Neuronal stem cell (in vitro differentiated cells): ENCODE results near the gene AFG1L.
A peak's percentile ranks its signal among the peaks of the same experiment; 100 is the strongest.

Source experiments
- DNase-seq: peaks from one replicate; pipeline ENCODE4 v3.0.0-alpha.2; 2013; ENCODE audit warnings: low spot score
- H2AFZ ChIP-seq: one replicate; pipeline ENCODE4 v1.6.1; 2013; ENCODE audit warnings: mild to moderate bottlenecking, low read length, inconsistent platforms
- H2AK5ac ChIP-seq: 2 replicates; pipeline ENCODE4 v1.6.1; 2013; ENCODE audit warnings: low read depth, mild to moderate bottlenecking, inconsistent platforms, low read length, moderate library complexity, mixed read lengths
- H2BK120ac ChIP-seq: 2 replicates; pipeline ENCODE4 v1.6.1; 2013; ENCODE audit warnings: low read depth, mild to moderate bottlenecking, inconsistent platforms, low read length, moderate library complexity, mixed read lengths
- H2BK12ac ChIP-seq: one replicate; pipeline ENCODE4 v1.6.1; 2013; ENCODE audit warnings: low read length, inconsistent platforms
- H2BK15ac ChIP-seq: 2 replicates; pipeline ENCODE4 v1.6.1; 2013; ENCODE audit warnings: mild to moderate bottlenecking, low read length, inconsistent platforms, mixed read lengths
- H2BK5ac ChIP-seq: one replicate; pipeline ENCODE4 v1.6.1; 2013; ENCODE audit warnings: inconsistent platforms, mild to moderate bottlenecking, low read length, moderate library complexity
- H3K14ac ChIP-seq: one replicate; pipeline ENCODE4 v1.6.1; 2013; ENCODE audit warnings: low read length, inconsistent platforms
- H3K18ac ChIP-seq: 2 replicates; pipeline ENCODE4 v1.6.1; 2013; ENCODE audit warnings: low read length, inconsistent platforms
- H3K23ac ChIP-seq: 2 replicates; pipeline ENCODE4 v1.6.1; 2013; ENCODE audit warnings: low read depth, mild to moderate bottlenecking, mixed read lengths, low read length, inconsistent platforms; ENCODE audit not compliant: poor library complexity
- H3K27ac ChIP-seq: replicated peaks from 3 replicates; pipeline ENCODE4 v1.5.1; 2013; ENCODE audit warnings: low read length, inconsistent platforms
- H3K27me3 ChIP-seq, 3 experiments: 2 replicates each; pipeline ENCODE4 v1.6.1; 2013; ENCODE audit warnings: low read length in 3 of 3, mild to moderate bottlenecking in 2 of 3, inconsistent platforms in 1 of 3, low read depth in 1 of 3, mixed read lengths in 1 of 3, moderate library complexity in 1 of 3; ENCODE audit not compliant: control insufficient read depth in 3 of 3, insufficient read depth in 3 of 3
- H3K36me3 ChIP-seq, 2 donors: replicated peaks in 1 of 2; 2 replicates each; pipeline ENCODE4 v1.6.1; 2013; ENCODE audit warnings: low read length in 2 of 2; ENCODE audit not compliant: control insufficient read depth in 2 of 2, insufficient read depth in 2 of 2
- H3K4ac ChIP-seq: 2 replicates; pipeline ENCODE4 v1.6.1; 2013; ENCODE audit warnings: inconsistent platforms, mild to moderate bottlenecking, low read length, moderate library complexity
- H3K4me1 ChIP-seq, 2 donors: 1 replicate in 1 of 2; 2 replicates in 1 of 2; pipeline ENCODE4 v1.6.1; 2013; ENCODE audit warnings: low read length in 2 of 2, low read depth in 1 of 2; ENCODE audit not compliant: control insufficient read depth in 2 of 2, insufficient read depth in 1 of 2
- H3K4me2 ChIP-seq: one replicate; pipeline ENCODE4 v1.6.1; 2013; ENCODE audit warnings: mild to moderate bottlenecking, low read length, inconsistent platforms; ENCODE audit not compliant: insufficient read depth, poor library complexity, severe bottlenecking
- H3K4me3 ChIP-seq, 2 donors: 2 replicates each; pipeline ENCODE4 v1.5.1; 2013; ENCODE audit warnings: low read length in 2 of 2, mild to moderate bottlenecking in 2 of 2, inconsistent platforms in 1 of 2, moderate library complexity in 1 of 2
- H3K79me1 ChIP-seq: one replicate; pipeline ENCODE4 v1.6.1; 2013; ENCODE audit warnings: low read depth, mild to moderate bottlenecking, inconsistent platforms, low read length, moderate library complexity
- H3K9ac ChIP-seq: one replicate; pipeline ENCODE4 v1.6.1; 2013; ENCODE audit warnings: mild to moderate bottlenecking, low read depth, low read length, inconsistent platforms; ENCODE audit not compliant: poor library complexity
- H3K9me3 ChIP-seq, 2 donors: replicated peaks in 1 of 2; 2 replicates each; pipeline versions ENCODE3 to v1.6.1; 2013; ENCODE audit warnings: low read length in 2 of 2, mild to moderate bottlenecking in 2 of 2, inconsistent platforms in 1 of 2, low read depth in 1 of 2, mixed read lengths in 1 of 2, moderate library complexity in 1 of 2; ENCODE audit not compliant: control insufficient read depth in 2 of 2, insufficient read depth in 1 of 2
- H4K8ac ChIP-seq: one replicate; pipeline ENCODE4 v1.6.1; 2013; ENCODE audit warnings: low read depth, mild to moderate bottlenecking, inconsistent platforms, low read length, moderate library complexity
- H4K91ac ChIP-seq: one replicate; pipeline ENCODE4 v1.6.1; 2013; ENCODE audit warnings: low read length, low read depth, mild to moderate bottlenecking, inconsistent platforms; ENCODE audit not compliant: poor library complexity
- whole genome bisulfite sequencing, 2 donors: extraction: QIAGEN DNeasy Blood & Tissue Kit; methylation state at CpG; one replicate each; pipeline ENCODE4 v1.1.7; 2013; ENCODE audit warnings: missing lambda C conversion rate in 2 of 2, mixed read lengths in 1 of 2; ENCODE audit not compliant: insufficient read length in 2 of 2, insufficient replicate concordance in 1 of 2; ENCODE audit errors: extremely low coverage in 2 of 2; 5-methylcytosine and 5-hydroxymethylcytosine counted together

AFG1L gene

DNA sequence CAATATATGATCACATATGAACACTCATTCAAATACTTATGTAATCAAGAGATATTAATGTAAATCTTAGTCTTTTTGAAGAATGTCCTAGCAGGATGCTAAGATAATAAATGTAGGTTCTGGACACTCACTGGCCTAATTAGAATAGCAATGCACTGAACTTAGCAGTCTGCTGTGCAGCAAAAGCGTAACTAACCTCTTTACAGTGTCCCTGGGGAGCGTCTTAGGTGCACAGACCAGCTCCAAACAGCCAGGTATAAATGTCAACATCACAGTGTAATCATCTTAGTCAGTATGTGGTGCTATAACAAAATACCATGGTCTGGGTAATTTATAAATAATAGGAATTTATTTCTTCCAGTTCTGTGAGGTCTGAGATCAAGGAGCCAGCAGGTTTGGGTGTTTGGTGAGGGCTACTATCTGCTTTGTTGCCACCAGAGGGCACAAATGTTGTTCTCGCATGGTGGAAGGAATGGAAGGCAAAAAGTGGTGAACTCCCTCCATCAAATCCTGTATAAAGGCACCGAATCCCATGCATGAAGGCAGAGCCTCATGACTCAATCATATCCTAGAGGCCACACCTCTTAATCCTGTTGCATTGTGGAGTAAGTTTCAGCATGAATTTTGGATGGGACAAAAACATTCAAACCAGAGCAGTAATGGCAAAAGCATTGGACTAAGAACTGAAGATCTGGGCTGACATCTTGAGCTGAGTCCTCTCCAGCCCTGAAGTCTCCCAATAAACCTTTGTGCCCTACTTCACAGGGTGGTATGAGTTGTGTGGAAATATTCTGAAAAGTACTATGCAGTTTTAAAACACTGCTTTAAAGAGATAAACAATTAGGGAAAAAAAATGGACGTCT is 224.1 kb downstream of the AFG1L start:
- Histone ChIP-seq H2BK5ac (no peak overlapping the region), H2AK5ac (no peak overlapping the region), H3K18ac (no peak overlapping the region), H3K4me2 (no peak overlapping the region), H3K27ac (no peak overlapping the region), H3K23ac (no peak overlapping the region), H2AFZ (no peak overlapping the region), H3K9me3 (no peaks in the 10 kb centered on the region), H3K4me1 (peaks cover 0 to 3% of the 10 kb centered on the region in 2 donors), H2BK120ac (no peak overlapping the region), H3K4me3 (no peak overlapping the region), H3K4ac (no peak overlapping the region), H2BK15ac (no peak overlapping the region), H3K27me3 (no peaks in the 10 kb centered on the region), H3K9ac (no peak overlapping the region), H3K14ac (no peak overlapping the region), H3K79me1 (no peaks in the 10 kb centered on the region), H4K91ac (no peak overlapping the region), H3K36me3 (peaks cover 0 to 5% of the 10 kb centered on the region in 2 donors), H4K8ac (no peak overlapping the region), H2BK12ac (no peak overlapping the region)
- no CpG with 5 or more reads among the region's 5 CpGs for WGBS, 2 donors
- DNase-seq = no peak

DNA sequence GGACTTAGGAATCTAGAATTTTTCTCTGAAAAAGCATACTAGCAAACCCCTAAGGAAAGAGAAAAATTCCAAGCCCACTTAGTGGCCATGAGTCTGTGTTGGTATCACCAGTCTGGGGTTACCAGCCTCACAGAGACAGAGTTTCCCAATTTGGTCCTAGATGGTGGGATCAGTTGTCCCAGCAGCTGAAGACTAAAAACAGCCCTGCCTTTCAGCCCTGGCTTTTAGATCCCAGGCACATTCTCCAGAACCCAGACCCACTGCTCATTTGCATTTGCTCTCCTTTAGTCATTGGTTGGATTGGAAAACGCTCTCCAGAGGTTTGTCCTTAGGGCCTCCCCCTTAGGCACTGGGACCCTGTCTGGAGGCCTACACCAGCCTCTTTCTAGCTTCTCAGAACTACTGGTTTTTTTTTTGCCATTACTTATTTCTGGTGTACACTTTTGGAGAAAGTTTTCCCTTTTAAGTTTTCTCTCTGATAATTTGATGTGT is 226.8 kb downstream of the AFG1L start:
- Histone ChIP-seq H4K91ac (no peak overlapping the region), H3K4me1 (peaks cover 6 to 10% of the 10 kb centered on the region in 2 donors), H3K4me2 (no peak overlapping the region), H3K9ac (no peak overlapping the region), H4K8ac (no peak overlapping the region), H2BK5ac (no peak overlapping the region), H3K23ac (no peak overlapping the region), H2AFZ (no peak overlapping the region), H3K4ac (no peak overlapping the region), H3K27ac (no peak overlapping the region), H2AK5ac (no peak overlapping the region), H3K18ac (no peak overlapping the region), H3K36me3 (peaks cover 0 to 5% of the 10 kb centered on the region in 2 donors), H3K9me3 (no peaks in the 10 kb centered on the region), H3K14ac (no peak overlapping the region), H3K4me3 (no peak overlapping the region), H2BK12ac (no peak overlapping the region), H3K27me3 (no peaks in the 10 kb centered on the region), H2BK120ac (no peak overlapping the region), H2BK15ac (no peak overlapping the region), H3K79me1 (no peaks in the 10 kb centered on the region)
- no peak for DNase-seq
- no CpG with 5 or more reads among the region's 1 CpG for WGBS, 2 donors

DNA sequence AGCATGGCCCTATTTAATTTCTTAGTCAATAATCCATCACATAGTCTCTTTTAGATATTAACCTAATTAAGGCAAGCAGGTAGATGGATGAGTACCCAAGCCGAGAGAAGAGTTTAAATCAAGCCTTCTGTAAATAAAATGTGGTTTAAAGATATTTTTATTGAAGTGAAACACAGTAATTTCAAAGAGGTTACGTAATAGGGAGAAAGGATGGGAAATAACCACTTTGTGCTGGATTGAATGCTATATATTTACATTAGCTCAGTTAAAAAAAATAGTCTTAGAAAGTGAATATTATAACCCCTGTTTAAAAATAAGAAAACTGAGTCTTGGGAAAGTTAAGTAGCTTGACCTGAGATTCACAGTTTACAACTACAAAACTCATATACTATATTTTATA is 228.8 kb downstream of the AFG1L start:
- no peak overlapping the region for H2BK15ac ChIP-seq
- H3K27me3 ChIP-seq = no peaks in the 10 kb centered on the region
- no peak overlapping the region for H3K9ac ChIP-seq
- no peak overlapping the region for H3K4me3 ChIP-seq
- no peak overlapping the region for H4K91ac ChIP-seq
- no peaks in the 10 kb centered on the region for H3K79me1 ChIP-seq
- H3K9me3 ChIP-seq = no peaks in the 10 kb centered on the region
- no peak overlapping the region for H3K14ac ChIP-seq
- H3K36me3 ChIP-seq = peaks cover 0 to 5% of the 10 kb centered on the region in 2 donors
- peaks cover 6 to 10% of the 10 kb centered on the region in 2 donors for H3K4me1 ChIP-seq
- no peak overlapping the region for H2AFZ ChIP-seq
- no peak overlapping the region for H2BK5ac ChIP-seq
- H3K4me2 ChIP-seq = no peak overlapping the region
- no peak overlapping the region for H4K8ac ChIP-seq
- H2BK120ac ChIP-seq = no peak overlapping the region
- H3K18ac ChIP-seq = no peak overlapping the region
- no peak overlapping the region for H3K4ac ChIP-seq
- H2BK12ac ChIP-seq = no peak overlapping the region
- WGBS, 2 donors = no CpG with 5 or more reads among the region's 2 CpGs
- no peak overlapping the region for H2AK5ac ChIP-seq
- no peak overlapping the region for H3K23ac ChIP-seq
- no peak for DNase-seq
- no peak overlapping the region for H3K27ac ChIP-seq

DNA sequence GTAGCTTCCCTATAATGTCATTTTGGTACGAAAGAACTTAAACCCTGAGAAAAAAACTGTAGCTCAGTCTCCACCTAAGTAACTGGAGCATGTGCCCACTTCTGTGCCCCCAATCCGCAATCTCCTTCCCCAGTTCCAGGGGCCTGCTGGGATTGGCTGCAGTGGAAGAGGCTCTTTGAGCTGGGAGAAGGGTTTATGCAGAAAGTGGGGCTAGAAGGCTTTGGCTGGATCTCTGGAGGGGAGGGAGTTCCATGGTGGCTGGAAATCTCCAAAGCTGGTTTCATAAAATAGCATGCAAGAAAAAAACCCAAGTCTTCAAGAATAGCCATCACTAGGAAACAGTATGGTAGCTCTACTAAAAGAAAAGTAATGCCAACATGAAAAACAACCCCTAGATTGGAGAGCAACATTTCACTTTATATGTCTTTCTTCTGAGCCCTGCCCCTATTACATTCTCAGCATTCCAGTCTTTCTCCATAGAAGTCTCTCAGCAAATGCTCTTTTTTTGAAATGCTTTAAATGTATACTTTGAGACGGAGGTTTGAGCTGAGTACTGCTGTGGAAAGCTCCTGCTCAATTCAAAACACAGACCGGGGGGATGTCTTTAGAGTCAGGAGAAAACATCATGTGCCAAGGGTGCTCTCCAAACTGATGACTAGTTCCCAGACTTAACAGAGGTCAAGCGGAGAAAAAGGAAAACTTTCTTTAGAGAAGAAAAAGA is 229.8 kb downstream of the AFG1L start:
- H3K4me3 ChIP-seq = no peak overlapping the region
- no CpG with 5 or more reads among the region's 5 CpGs for WGBS, 2 donors
- no peak overlapping the region for H3K4me2 ChIP-seq
- H2BK15ac ChIP-seq = no peak overlapping the region
- H2BK5ac ChIP-seq = no peak overlapping the region
- H3K4ac ChIP-seq = no peak overlapping the region
- peaks cover 0 to 5% of the 10 kb centered on the region in 2 donors for H3K36me3 ChIP-seq
- no peaks in the 10 kb centered on the region for H3K9me3 ChIP-seq
- H4K8ac ChIP-seq = no peak overlapping the region
- H3K18ac ChIP-seq = no peak overlapping the region
- no peak overlapping the region for H4K91ac ChIP-seq
- H3K4me1 ChIP-seq = peaks cover 6 to 10% of the 10 kb centered on the region in 2 donors
- H3K14ac ChIP-seq = no peak overlapping the region
- no peak overlapping the region for H2AK5ac ChIP-seq
- no peak overlapping the region for H3K23ac ChIP-seq
- H2BK12ac ChIP-seq = no peak overlapping the region
- no peak for DNase-seq
- peak overlapping the region; percentile 5 for H2AFZ ChIP-seq
- H3K9ac ChIP-seq = no peak overlapping the region
- H3K27ac ChIP-seq = peak overlapping the region; percentile 35
- no peaks in the 10 kb centered on the region for H3K27me3 ChIP-seq
- H3K79me1 ChIP-seq = no peaks in the 10 kb centered on the region
- H2BK120ac ChIP-seq = no peak overlapping the region
